ENCODE measurements around the gene NLN.
"Not testable (repeated sequence)": the region's sequence is repeated elsewhere in the genome, so short reads cannot be mapped to it uniquely, and the experiment has no call there.

Gene NLN

GRCh38 chr5:65768723-65769346, 46.8 kb downstream of the NLN start (continued):
- TF ChIP-seq TSHZ2 (CRISPR knock-in tag; IDR thresholded peaks at IDR 0.05) (no peak), CSRNP3 (CRISPR knock-in tag; IDR thresholded peaks at IDR 0.05) (no peak)

- ATAC-seq: peak; percentile 97
- TF ChIP-seq ISL1 (CRISPR knock-in tag; IDR thresholded peaks at IDR 0.05) (peak; percentile 45; the same call in 1 of the 2 replicates), TOX (CRISPR knock-in tag; IDR thresholded peaks at IDR 0.05; ENCODE audit: borderline replicate concordance) (no peak)
Measured at GRCh38 chr5:65769539-65769938, 47.5 kb downstream of the NLN start.

- TF ChIP-seq ZFP3 (CRISPR knock-in tag; IDR thresholded peaks at IDR 0.05) (no peak), OSR1 (CRISPR knock-in tag; IDR thresholded peaks at IDR 0.05) (no peak), ZFP30 (CRISPR knock-in tag; IDR thresholded peaks at IDR 0.05) (no peak), POU6F1 (CRISPR knock-in tag; IDR thresholded peaks at IDR 0.05; ENCODE audit: borderline replicate concordance, low read depth) (no peak), CSDC2 (CRISPR knock-in tag; IDR thresholded peaks at IDR 0.05) (no peak), ZNF70 (CRISPR knock-in tag; IDR thresholded peaks at IDR 0.05) (no peak), ZNF8 (CRISPR knock-in tag; IDR thresholded peaks at IDR 0.05) (no peak), PATZ1 (CRISPR knock-in tag; IDR thresholded peaks at IDR 0.05; ENCODE audit: borderline replicate concordance) (no peak), ARNTL (CRISPR knock-in tag; IDR thresholded peaks at IDR 0.05; ENCODE audit: borderline replicate concordance, low read depth) (no peak), CREB5 (CRISPR knock-in tag; IDR thresholded peaks at IDR 0.05; ENCODE audit: low read depth) (no peak), ISL1 (CRISPR knock-in tag; IDR thresholded peaks at IDR 0.05) (no peak), TCF4 (CRISPR knock-in tag; IDR thresholded peaks at IDR 0.05; ENCODE audit: borderline replicate concordance) (no peak), RARB (CRISPR knock-in tag; IDR thresholded peaks at IDR 0.05) (no peak), SNAI2 (CRISPR knock-in tag; IDR thresholded peaks at IDR 0.05) (no peak), ZC3H10 (CRISPR knock-in tag; IDR thresholded peaks at IDR 0.05) (no peak), TOX (CRISPR knock-in tag; IDR thresholded peaks at IDR 0.05; ENCODE audit: borderline replicate concordance) (no peak), ESRRG (CRISPR knock-in tag; IDR thresholded peaks at IDR 0.05) (no peak), PPARA (CRISPR knock-in tag; IDR thresholded peaks at IDR 0.05; ENCODE audit: borderline replicate concordance) (no peak), TSHZ2 (CRISPR knock-in tag; IDR thresholded peaks at IDR 0.05) (no peak)
- no peak for ATAC-seq
Measured at GRCh38 chr5:65771266-65771665, 49.3 kb downstream of the NLN start.

- ATAC-seq: not testable (repeated sequence)
Measured at GRCh38 chr5:65772963-65773362, 51.0 kb downstream of the NLN start.
